HG02763 (cell line): Measurements from ENCODE around the gene KSR2.

Experiments used
- ATAC-seq: cut with Tn5 transposase; IDR thresholded peaks from one replicate; pipeline ENCODE4 v1.9.1; 2021; ENCODE audit warnings: mild to moderate bottlenecking, moderate library complexity; ENCODE audit not compliant: unreplicated experiment

The KSR2 gene

DNA sequence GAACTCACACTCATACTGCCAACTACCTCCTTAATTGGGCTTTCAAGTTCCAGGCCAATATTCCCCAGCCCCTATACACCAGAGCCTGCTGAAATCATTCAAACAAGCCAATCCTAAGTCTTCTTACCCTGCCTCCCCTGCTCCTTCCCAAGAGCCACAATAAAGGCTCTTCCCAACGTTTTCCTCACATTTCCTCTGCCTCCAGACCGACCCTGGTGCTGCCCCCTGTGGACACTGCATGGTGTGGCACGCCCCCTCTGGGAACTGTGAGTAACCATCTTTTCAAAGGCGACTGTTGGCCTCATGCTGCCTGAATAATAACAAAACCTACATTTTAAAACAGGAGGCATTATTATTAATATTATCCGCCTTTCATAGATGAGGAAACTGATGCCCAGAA lies 495.8 kb downstream of the KSR2 start:
- no peak for ATAC-seq

DNA sequence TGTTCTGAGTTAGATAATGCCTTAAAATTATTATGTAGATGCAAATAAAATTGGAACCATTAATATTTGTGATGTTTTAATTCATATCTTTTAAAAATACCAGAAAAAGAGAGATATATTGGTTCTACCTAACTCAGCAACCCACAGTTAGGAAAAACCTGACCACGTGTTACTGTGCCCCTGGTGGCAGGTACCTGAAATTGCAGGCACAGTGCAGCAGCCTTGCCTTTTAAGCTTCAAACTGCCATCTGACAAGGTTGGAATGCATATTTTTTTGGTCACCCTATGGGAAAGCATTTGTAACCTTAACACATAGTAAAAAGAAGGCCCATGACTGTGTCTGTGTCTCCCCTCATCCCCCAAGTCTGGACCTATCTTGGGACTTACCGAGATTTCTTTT lies 498.0 kb downstream of the KSR2 start:
- no peak for ATAC-seq

DNA sequence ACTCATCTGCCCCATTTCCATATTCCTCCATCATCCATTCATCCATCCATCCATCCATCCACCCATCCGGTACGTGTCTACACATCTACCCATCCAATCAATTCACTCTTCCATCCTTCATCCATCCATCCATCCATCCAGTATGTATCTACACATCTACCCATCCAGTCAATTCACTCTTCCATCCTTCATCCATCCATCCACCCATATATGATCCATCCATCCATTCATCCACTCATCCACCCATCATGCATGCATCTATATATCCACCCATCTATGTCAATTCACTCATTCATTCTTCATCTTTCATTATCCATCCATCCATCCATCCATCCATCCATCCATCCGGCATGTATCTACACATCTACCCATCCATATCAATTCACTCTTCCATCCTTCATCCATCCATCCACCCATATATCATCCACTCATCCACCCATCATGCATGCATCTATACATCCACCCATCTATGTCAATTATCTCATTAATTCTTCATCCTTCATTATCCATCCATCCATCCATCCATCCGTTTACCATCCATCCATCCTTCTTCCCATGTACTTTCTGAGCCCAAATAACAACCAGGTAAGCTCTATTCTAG lies 498.8 kb downstream of the KSR2 start:
- no peak for ATAC-seq

DNA sequence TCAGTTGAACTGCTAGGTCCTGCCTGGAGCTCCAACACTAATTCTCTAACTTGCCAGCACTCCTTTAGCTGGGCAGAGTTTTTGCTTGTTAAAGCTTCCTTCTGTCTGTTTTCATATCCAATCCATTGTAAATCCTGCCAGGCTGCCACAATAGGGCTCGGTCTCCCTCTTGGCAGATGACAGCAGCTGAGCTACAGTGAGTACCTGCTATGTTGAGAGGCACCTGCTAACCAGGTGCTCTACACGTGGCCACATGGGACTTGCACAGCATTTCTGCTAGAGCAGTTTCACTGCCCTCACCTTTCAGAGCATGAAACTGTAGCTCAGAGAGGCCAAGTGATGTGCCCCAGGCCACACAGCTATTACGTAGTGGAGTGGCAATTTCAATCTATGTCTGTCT lies 500.8 kb downstream of the KSR2 start:
- no peak for ATAC-seq

DNA sequence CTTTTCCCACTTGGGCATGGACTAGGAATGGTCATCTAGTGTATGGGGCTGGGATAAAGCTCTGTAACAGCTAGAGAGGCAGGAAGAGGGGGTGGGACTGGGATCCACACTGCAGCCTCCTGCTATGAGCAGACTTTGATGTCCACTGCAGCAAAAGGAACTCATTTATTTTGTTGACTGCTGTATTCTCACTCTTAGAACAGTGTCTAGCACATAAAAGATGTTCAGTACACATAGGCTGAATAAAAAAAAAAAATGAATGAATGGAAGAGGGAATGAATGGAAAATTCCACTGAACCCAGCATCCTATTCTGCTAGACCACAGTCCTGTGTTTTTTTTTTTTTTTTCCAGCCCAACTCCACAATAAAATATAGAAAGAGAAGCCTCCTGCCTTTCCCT lies 501.2 kb downstream of the KSR2 start:
- ATAC-seq = no peak

DNA sequence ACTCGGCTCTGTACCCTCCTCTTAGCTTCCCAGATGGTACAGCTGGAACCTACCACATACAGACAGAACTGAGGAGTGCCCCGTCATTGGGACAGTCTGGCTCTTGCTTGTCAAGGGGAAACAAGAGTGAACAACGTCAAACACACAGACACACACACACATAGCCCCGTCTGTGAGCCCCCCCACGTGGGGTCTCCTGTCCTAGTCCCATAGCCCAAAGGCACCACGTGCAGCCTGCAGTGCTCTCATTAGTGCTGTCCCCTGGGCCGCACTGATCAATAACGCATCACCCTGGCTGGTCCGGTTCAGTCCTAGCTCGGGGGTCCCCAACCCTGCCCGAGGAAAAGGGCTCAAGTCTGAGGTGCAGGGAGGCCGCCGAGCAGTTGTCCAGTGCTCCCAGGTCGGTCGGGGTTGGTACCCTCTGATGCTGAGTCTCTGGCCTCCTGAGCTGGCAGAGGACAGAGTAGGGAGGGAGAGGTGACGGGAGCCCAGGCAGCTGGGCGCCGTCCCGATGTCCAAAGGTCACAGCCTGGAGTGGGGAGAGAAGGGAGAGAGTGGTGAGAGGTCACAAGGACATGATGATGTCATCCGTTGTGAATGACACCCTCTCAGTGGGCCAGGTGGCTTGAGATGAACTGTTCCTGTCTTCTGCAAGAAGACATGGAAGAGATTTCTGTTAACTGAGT lies 502.0 kb downstream of the KSR2 start:
- no peak for ATAC-seq

DNA sequence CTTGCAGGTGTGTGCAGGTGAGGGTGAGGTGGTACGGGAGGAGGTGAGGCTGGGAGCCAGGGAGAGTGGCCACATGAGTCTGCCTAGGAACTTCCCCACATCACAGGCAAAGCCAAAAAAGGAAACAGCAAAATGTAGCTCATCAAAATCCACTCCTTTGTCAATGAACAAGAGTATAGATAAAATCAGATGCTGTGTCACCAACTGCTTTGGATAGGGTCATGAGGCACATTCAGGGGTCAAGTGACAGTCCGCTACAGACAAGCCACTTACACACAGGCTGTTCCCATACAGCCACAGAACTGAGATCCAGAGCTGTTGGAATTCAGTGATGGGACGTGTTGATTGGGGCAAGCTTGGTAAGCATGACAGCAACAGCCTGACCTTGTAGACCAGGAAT lies 507.1 kb downstream of the KSR2 start:
- no peak for ATAC-seq

DNA sequence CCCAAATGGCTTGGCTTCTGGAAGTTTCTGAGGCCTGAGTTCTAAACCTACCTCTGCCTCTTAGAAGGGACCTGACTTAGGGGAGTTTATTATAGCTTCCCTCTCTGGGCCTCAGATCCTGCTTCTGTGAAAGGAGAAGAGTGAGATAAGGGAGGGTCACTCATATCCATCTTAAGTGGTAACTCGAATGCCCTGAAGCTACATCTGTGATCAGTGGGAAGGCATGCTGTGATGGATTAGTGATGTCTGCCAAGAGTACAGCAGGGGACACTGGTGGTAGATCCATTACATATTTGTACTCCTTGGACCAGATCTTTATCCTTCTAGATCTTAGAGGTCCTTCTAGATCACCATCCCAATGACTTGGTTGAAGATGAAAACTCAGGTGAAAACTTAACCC lies 509.6 kb downstream of the KSR2 start:
- no peak for ATAC-seq

DNA sequence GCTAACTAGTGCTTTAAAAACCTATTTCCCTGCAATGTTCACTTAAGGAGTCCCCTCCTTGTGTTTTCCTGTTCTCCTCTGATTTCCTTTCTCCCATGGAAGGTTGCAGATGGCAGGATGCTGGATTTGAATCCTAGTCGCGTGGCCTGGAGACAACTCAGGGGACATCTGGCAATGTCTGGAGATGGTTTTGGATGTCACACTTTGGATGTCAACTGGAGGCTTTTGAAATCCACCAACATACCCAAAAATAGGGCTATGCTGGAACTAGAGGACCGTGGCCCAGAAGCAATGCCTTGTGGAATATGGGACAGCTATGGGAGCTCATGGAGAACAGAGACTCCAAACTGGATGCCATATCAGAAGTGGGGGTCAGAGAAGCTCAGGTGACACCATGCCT lies 511.6 kb downstream of the KSR2 start:
- ATAC-seq = no peak

DNA sequence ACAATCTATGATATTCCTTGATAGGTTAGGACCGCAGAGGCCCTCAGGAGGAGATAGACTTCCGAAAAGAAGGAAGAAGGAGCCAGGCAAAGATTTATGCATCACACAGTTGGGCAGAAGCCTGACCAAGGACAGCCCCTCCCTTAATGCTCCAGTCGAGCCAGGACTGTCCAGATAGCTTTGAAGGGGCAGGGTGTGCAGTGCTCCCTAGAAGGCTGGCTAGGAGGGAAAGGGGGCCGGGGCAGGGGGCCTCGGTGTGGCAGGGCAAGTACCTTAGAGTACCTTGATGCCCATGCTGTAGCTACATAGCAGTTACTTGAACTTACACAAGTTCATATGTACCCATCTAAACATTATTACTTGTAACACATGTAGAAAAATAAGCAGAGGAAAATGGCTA lies 512.7 kb downstream of the KSR2 start:
- ATAC-seq = no peak

DNA sequence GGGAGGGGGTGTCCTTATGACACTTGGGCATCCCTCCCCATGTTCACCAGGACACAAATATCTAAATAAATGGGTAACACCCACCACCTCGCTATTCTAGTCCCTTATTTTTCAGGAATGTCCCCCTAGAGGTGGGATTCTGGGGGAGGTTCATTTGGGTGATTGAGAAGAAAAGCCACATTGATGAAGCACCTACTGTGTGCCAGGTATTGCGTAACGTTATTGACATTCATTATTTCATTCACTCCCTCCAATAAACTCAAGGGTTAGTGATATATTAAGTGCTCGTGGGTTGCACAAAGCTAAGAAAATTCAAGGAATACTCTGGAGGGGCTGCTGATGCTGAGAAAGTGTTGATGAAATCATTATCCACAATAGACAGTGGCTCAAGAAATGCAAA lies 514.8 kb downstream of the KSR2 start:
- no peak for ATAC-seq

DNA sequence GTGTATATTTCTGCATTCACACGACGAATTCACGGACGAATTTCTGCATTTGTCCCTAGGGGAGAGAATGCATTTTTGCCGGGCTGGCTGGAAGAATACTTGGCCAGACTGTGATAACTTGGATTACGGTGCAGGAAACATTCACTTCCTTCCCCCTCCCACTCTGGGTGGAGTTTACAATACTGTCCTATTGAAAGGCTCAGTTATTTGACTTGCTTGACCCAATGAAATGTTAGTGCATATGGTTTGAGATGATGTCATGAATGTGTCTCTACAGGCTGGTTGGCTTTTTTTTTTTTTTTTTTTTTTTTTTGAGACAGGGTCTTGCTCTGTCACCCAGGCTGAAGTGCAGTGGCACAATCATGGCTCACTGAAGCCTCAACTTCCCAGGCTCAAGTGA lies 516.7 kb downstream of the KSR2 start:
- ATAC-seq = no peak

DNA sequence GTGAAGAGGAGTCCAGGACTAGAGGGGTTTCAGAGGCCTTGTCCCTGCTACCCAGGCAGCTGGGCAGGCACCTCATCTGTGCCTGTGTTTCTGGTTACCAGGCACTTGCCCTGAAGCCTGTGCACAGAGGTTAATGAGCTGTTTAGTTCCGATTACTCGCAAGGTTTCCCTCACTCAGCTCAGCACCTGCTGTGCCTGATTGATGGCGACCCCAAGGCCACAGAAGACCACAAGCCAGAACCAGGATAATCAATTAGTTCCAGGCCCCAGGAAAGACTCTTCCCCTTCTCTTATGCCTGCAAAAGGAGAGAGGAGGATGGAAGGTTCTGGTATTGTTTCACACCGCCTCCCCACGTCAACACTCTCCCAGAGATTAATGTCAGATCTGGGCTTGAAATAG lies 518.6 kb downstream of the KSR2 start:
- ATAC-seq = no peak

DNA sequence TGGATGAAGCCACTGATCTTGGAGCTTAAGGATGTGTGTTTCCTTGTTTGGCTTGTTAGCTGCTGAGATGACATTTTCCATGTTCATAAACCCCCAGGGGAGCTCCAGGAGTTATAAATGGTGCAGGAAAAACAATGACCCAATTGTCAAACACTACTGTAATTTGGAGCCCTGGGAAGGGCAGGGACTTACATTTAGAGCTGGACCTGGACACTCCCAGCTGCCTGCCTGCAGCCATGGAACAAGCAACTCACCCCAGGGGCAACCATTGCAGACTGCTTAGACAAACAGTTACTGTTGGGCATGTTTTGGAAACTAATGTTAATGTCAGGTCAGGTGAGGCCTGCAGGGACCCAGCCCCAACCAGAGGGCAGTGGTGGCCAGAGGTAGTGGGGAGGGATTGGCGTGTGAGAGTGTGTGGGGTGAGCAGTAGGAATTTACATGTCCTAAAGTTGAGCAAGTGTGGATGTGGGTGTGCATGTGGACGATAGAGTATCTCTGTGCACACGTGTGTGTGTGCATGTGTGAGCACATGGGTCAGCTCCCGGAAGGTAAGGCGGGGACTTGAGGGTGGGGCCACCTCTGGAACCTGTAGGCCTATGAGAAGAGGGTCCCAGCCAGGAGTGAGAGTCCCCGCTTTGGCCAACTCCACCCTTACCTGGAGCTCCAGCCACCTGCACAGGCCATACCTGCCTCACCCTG lies 521.0 kb downstream of the KSR2 start:
- no peak for ATAC-seq

DNA sequence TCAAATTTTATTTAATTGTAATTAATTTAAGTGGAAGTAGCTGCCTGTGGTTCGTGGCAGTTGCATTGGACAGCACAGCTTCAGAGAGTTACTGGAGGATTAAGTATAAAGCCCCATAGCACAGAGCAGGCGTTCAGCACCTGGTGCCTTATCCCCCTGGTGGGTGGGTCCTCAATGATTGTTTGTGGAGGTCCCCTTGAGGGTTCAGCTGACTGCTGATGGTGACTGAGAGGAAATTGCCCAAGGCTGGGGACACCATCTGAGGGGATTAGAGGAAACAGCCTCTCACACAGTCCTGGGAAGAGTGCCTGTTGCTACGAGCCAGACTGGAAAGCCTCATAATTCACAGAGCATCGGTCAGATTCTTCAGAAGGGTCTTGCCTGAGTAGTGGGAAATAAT lies 524.0 kb downstream of the KSR2 start:
- no peak for ATAC-seq

DNA sequence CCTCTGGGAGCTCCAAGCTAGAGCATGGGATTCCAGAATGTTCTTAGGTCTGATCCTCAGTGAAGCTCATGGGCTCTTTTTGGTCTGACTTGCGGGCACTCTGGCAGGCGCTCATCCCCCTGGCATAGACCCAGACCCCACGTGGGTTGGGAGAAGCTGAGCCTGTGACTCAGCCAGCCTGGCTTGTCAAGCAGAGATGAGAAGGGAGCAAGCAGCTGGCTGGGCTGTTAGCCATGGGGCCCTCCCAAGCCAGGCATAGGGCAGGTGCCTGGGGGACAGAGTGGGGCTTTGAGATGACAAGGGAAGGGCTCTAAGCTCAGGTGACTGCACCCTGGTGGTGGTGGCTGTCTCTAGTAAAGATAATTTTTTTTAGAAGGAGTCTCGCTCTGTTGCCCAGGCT lies 527.0 kb downstream of the KSR2 start:
- no peak for ATAC-seq

DNA sequence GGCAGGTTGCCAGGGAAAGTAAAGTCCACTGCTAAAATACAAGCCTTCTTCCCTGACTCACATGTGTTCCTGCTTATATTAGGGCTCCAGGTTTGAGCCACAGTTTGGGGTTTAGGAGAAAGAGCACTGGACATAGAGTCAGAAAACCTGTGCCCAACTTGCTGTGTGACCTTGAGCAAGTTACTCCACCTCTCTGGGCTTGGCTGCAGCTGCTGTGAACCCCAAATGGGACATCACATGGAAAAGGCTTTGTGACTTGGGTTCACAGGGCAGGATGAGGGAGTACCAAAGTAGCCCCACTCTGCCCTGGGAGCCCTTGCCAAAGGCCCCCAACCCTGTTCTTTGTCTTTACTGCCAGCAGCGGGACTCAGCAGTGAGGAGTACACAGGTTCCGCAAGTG lies 528.4 kb downstream of the KSR2 start:
- no peak for ATAC-seq

DNA sequence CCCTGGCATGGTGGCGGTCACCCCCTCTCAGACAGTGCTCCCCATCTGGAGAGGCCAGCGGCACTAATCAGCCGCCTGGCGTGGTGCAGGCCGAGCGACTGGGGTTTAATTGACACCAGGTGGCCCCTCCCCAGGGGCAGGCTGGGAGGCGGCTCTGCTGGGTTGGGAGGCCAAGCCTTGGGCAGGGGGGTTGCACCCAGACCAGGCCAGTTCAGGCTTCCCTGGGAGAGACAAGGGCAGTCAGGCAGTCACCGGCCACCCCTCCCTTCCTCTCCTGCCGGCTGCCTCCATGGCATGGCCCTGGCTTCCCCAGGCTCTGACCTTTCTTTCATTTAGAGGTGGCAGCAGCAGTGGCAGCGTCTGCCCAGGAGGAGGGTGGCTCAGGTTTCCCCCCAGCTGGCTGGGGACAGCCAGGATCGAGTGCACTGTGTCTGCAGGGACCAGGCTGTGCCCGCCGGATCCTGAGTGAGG lies 529.2 kb downstream of the KSR2 start:
- no peak for ATAC-seq

DNA sequence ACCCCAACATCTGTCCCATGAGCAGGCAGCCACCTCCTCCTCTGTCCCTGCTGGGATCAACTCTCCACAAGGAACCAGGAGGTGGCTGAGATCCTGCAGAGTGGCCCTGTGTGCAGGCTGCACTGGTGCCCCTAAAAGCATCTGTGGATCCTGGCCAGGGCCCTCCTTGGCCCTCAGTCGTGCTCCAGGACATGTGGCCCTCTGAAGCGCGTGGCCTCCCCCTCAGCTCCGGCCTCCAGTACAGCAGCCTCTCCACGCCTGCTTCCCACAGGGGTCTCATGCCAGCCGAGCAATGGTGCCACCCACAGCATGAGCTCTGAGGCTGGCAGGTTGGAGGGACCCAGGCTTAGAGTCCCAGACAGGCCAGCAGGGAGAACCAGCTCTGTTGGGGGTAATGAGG lies 530.0 kb downstream of the KSR2 start:
- ATAC-seq = no peak

DNA sequence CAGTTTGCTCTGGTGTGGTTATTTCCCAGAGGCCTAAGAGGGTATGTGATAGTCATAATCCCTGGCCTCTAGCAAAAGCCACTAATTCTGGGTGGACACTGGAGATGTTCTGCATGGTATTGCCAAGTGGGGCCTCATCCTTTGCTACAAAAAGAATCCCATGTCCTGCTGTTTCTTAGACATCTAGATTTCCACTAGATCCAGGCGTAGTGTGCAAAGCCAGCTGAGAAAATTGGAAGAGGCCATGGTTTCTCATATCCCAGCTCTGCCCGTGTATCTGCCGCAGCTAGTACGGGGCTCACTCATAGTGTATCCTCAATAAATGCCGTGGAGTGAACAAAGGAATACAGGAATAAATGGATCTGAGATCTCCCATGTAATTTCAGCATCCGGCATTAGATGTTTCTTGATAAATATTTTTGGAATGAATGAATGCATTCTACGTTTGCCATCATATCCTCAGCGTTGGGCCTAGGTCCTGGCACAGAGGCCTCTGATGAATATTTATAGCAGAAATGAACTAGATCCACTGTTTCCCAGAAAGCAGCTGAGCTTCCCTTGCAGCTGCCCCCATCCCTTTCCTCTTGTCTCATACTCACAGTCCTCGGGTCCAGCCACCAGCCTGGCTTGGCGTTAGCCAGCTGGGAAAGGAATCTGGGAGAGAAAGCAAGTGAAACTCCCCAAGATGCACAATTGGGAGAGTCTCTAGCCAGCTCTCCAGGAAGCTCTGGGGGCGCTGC lies 531.1 kb downstream of the KSR2 start:
- ATAC-seq = no peak

DNA sequence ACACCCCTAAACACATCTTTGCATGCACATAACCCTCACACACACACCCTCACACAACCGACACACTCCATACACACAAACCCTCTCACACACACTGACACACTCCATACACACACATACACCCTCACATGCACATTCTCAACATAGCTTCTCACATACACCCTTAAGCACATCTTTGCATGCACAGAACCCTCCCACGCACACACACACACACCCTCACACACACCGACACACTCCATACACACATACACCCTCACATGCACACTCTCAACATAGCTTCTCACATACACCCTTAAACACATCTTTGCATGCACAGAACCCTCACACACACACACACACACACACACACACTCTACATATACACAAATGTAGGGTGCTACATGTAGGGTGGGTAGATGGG lies 534.9 kb downstream of the KSR2 start:
- ATAC-seq = no peak

DNA sequence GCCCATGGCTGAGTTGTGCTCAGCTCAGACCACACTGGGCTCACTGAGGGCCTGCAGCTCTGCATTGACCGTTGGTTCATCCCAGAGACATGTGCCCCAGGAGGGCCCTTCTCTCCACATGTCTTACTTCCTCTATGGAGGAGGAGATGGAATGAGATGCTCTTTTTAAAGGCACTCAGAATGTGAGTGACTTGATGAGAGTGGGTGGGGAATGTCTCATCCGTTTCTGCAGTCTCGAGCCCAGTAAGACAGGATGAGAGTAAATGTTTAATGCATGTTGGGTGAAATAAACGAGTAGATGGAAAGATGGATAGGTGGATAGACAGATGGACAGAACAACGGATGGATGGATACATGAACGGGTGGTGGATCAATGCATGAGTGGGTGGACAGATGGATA lies 538.5 kb downstream of the KSR2 start:
- no peak for ATAC-seq
